Aorta (tissue), 5 donors: ENCODE measurements around the gene ALOX5AP. TPM values are rescaled to one million over a fixed set of nuclear protein-coding genes. Genes with fewer than 3 reads are reported as not detected.

ENCODE experiments used
- ATAC-seq: fragments of 200-7000 bp; cut with Tn5 transposase; one replicate; pipeline ENCODE4 v1.9.1; 2022; ENCODE audit warnings: moderate library complexity; ENCODE audit not compliant: low FRiP score
- DNase-seq, 2 donors: peaks; one replicate each; pipeline ENCODE4 v3.0.0-alpha.2; 2020
- H3K27ac ChIP-seq, 2 donors: one replicate each; pipeline ENCODE4 v1.5.1; 2013; ENCODE audit warnings: low read length in 2 of 2, mild to moderate bottlenecking in 2 of 2, moderate library complexity in 2 of 2, control low read depth in 1 of 2, inconsistent platforms in 1 of 2, low read depth in 1 of 2
- H3K27me3 ChIP-seq, 2 donors: one replicate each; pipeline ENCODE4 v1.6.1; 2013; ENCODE audit warnings: control low read depth in 1 of 2, low read length in 1 of 2, mild to moderate bottlenecking in 1 of 2, moderate library complexity in 1 of 2; ENCODE audit not compliant: insufficient read depth in 2 of 2, control insufficient read depth in 1 of 2
- H3K36me3 ChIP-seq, 2 donors: one replicate each; pipeline ENCODE4 v1.6.1; 2013; ENCODE audit warnings: control low read depth in 1 of 2, low read length in 1 of 2, mild to moderate bottlenecking in 1 of 2; ENCODE audit not compliant: insufficient read depth in 2 of 2, control insufficient read depth in 1 of 2
- H3K4me1 ChIP-seq, 2 donors: one replicate each; pipeline ENCODE4 v1.6.1; 2013; ENCODE audit warnings: low read length in 2 of 2, control low read depth in 1 of 2, mild to moderate bottlenecking in 1 of 2, moderate library complexity in 1 of 2; ENCODE audit not compliant: insufficient read depth in 2 of 2, control insufficient read depth in 1 of 2
- H3K4me3 ChIP-seq, 2 donors: one replicate each; pipeline ENCODE4 v1.5.1; 2013; ENCODE audit warnings: low read length in 2 of 2, control low read depth in 1 of 2, mild to moderate bottlenecking in 1 of 2
- H3K9me3 ChIP-seq: one replicate; pipeline ENCODE4 v1.6.1; 2013; ENCODE audit warnings: mild to moderate bottlenecking, low read length; ENCODE audit not compliant: control insufficient read depth
- WGBS, 2 donors: extraction: QIAGEN DNeasy Blood & Tissue Kit; methylation state at CpG; one replicate each; pipeline ENCODE4 v1.1.7; 2013; 5-methylcytosine and 5-hydroxymethylcytosine counted together
- intact Hi-C, 2 donors: fragments of 100-400 bp; cut with DNase I; formaldehyde crosslinking; loops; one replicate each; pipeline versions ENCODE4 v1.14.2 to v1.15.0; 2022
- polyA plus RNA-seq, 2 donors: library from polyadenylated mRNA; stranded (reverse); fragments of 200-250 nt; gene quantifications; one replicate each; pipeline ENCODE4 v1.2.3, GENCODE V29; 2013
- total RNA-seq, 2 donors: library from RNA; stranded (reverse); fragmentation: NEBNext Ultra II Directional; extraction: Animal tissue kit (Norgen Biotek cat#: 25700); gene quantifications; one replicate each; pipeline ENCODE4 v1.2.1, GENCODE V29; 2021
- donor health status: healthy with polysubstance abuse.
- donor health status: Bipolar disorder and iron deficiency.
- donor health status: DM: no; HTN: no; CAD: no.
- donor health status: DM: no; HTN: no; CAD: no.
- donor health status: DM: yes; HTN: yes; CAD: no.

ALOX5AP gene
- total and polyA plus RNA-seq, 4 donors, result 7.1 to 37.7 (median 33.5) TPM

- Histone ChIP-seq H3K4me3 (no peak overlapping the region), H3K27me3 (no peaks in the 10 kb centered on the region), H3K27ac (no peak overlapping the region), H3K9me3 (no peaks in the 10 kb centered on the region), H3K36me3 (no peaks in the 10 kb centered on the region), H3K4me1 (no peaks in the 10 kb centered on the region)
- intact Hi-C loops, result loop anchor here in 1 of 2 donors (5.0 kb wide), 1 partner anchor 115 kb away; no protein-coding TSS in a partner anchor
- WGBS, 2 donors, result 18 to 22% methylated on average over 12 of the region's 12 CpGs
- peak; percentile 89 to 94 for DNase-seq
- peak; percentile 88 for ATAC-seq
These were observed 57.1 kb downstream of the ALOX5AP start for GRCh38 chr13:30792285-30793000.

GRCh38 chr13:30796132-30796572 lies 60.8 kb downstream of the ALOX5AP start:
- no peaks in the 10 kb centered on the region for H3K36me3 ChIP-seq
- 5 to 12% methylated on average over 4 of the region's 4 CpGs for WGBS, 2 donors
- no peaks in the 10 kb centered on the region for H3K9me3 ChIP-seq
- ATAC-seq (no peak), DNase-seq (no peak)
- H3K27ac ChIP-seq, result no peak overlapping the region
- H3K4me1 ChIP-seq, result no peaks in the 10 kb centered on the region
- H3K27me3 ChIP-seq, result no peaks in the 10 kb centered on the region
- no peak overlapping the region for H3K4me3 ChIP-seq
- intact Hi-C loops, result no loop called here

- ATAC-seq, result no peak
- H3K4me1 ChIP-seq, result no peaks in the 10 kb centered on the region
- H3K27me3 ChIP-seq, result no peaks in the 10 kb centered on the region
- no peaks in the 10 kb centered on the region for H3K36me3 ChIP-seq
- H3K27ac ChIP-seq, result no peak overlapping the region
- H3K4me3 ChIP-seq, result no peak overlapping the region
- H3K9me3 ChIP-seq, result no peaks in the 10 kb centered on the region
- 55 to 62% methylated on average over 20 of the region's 20 CpGs for WGBS, 2 donors
- intact Hi-C loops, result no loop called here
- no peak for DNase-seq
These were observed 61.6 kb downstream of the ALOX5AP start for GRCh38 chr13:30796631-30797601.

GRCh38 chr13:30797847-30798535 lies 62.6 kb downstream of the ALOX5AP start:
- 87 to 89% methylated on average over 13 of the region's 13 CpGs for WGBS, 2 donors
- no peak for DNase-seq
- ATAC-seq, result no peak
- Histone ChIP-seq H3K4me1 (no peaks in the 10 kb centered on the region), H3K36me3 (no peaks in the 10 kb centered on the region), H3K4me3 (no peak overlapping the region), H3K9me3 (no peaks in the 10 kb centered on the region), H3K27ac (no peak overlapping the region), H3K27me3 (no peaks in the 10 kb centered on the region)
- intact Hi-C loops, result no loop called here

GRCh38 chr13:30798776-30799355 lies 63.5 kb downstream of the ALOX5AP start:
- intact Hi-C loops, result no loop called here
- Histone ChIP-seq H3K27me3 (no peaks in the 10 kb centered on the region), H3K9me3 (no peaks in the 10 kb centered on the region), H3K27ac (no peak overlapping the region), H3K36me3 (no peaks in the 10 kb centered on the region), H3K4me1 (no peaks in the 10 kb centered on the region), H3K4me3 (no peak overlapping the region)
- ATAC-seq, result no peak
- WGBS, 2 donors, result 93% methylated on average over 11 of the region's 11 CpGs
- no peak for DNase-seq

GRCh38 chr13:30799356-30799824 lies 64.0 kb downstream of the ALOX5AP start:
- Histone ChIP-seq H3K4me3 (no peak overlapping the region), H3K36me3 (no peaks in the 10 kb centered on the region), H3K4me1 (no peaks in the 10 kb centered on the region), H3K27me3 (no peaks in the 10 kb centered on the region), H3K9me3 (no peaks in the 10 kb centered on the region), H3K27ac (no peak overlapping the region)
- ATAC-seq, result no peak
- intact Hi-C loops, result no loop called here
- DNase-seq, result no peak
- 89 to 92% methylated on average over 12 of the region's 12 CpGs for WGBS, 2 donors

GRCh38 chr13:30800107-30800506 lies 64.8 kb downstream of the ALOX5AP start:
- H3K27me3 ChIP-seq, result no peaks in the 10 kb centered on the region
- H3K4me1 ChIP-seq, result no peaks in the 10 kb centered on the region
- no peaks in the 10 kb centered on the region for H3K9me3 ChIP-seq
- intact Hi-C loops, result loop anchor here (5.0 to 10.0 kb wide), 9 partner anchors 107 to 668 kb away; partner anchors contain the start of genes HMGB1 (in 2 of the 2), MEDAG (in 1 of the 2) and USPL1 (in 1 of the 2)
- ATAC-seq, result no peak
- H3K4me3 ChIP-seq, result no peak overlapping the region
- no peak overlapping the region for H3K27ac ChIP-seq
- WGBS, 2 donors, result 94 to 95% methylated on average over 2 of the region's 2 CpGs
- DNase-seq, result no peak
- H3K36me3 ChIP-seq, result no peaks in the 10 kb centered on the region

- no peak overlapping the region for H3K27ac ChIP-seq
- no peaks in the 10 kb centered on the region for H3K27me3 ChIP-seq
- no peak overlapping the region for H3K4me3 ChIP-seq
- no peaks in the 10 kb centered on the region for H3K9me3 ChIP-seq
- intact Hi-C loops, result loop anchor here (5.0 to 10.0 kb wide), 9 partner anchors 105 to 670 kb away; partner anchors contain the start of genes HMGB1 (in 2 of the 2), MEDAG (in 1 of the 2) and USPL1 (in 1 of the 2)
- 62 to 63% methylated on average over 5 of the region's 5 CpGs for WGBS, 2 donors
- DNase-seq, result no peak
- no peak for ATAC-seq
- no peaks in the 10 kb centered on the region for H3K4me1 ChIP-seq
- H3K36me3 ChIP-seq, result no peaks in the 10 kb centered on the region
These were observed 67.2 kb downstream of the ALOX5AP start for GRCh38 chr13:30802501-30802900.
